Panc1 (cell line): Measurements from ENCODE around the gene ZNF774.

Experiments
- CTCF ChIP-seq: fragments of 450-650 bp; IDR thresholded peaks from 2 replicates; pipeline ENCODE4 v1.5.1; 2017; ENCODE audit warnings: mild to moderate bottlenecking
- POLR2AphosphoS5 ChIP-seq: IDR thresholded peaks from 2 replicates; pipeline ENCODE4 v1.6.1; 2012; ENCODE audit warnings: mild to moderate bottlenecking, low read depth, low read length, moderate library complexity
- SIN3A ChIP-seq: IDR thresholded peaks from 2 replicates; pipeline ENCODE4 v1.6.1; 2012; ENCODE audit warnings: low read depth, mild to moderate bottlenecking, low read length, moderate library complexity, borderline replicate concordance; ENCODE audit not compliant: insufficient read depth

GRCh38 chr15:90320062-90320884 is 31.8 kb upstream of the ZNF774 start:
- TF ChIP-seq CTCF (peak; percentile 97), POLR2AphosphoS5 (peak; percentile 46; the same call in 1 of the 2 replicates), SIN3A (no peak)
